H1 (cell line): ENCODE measurements around the gene PPP1R7. TPM values are rescaled to one million over a fixed set of nuclear protein-coding genes. Genes with fewer than 3 reads are reported as not detected.

Experiments used
- EZH2 ChIP-seq: fragments of 200-600 bp; sonication (generic); IDR thresholded peaks from 2 replicates; pipeline ENCODE4 v1.7.1; 2012; ENCODE audit warnings: low read depth, mild to moderate bottlenecking, moderate library complexity, low read length, inconsistent platforms; ENCODE audit not compliant: severe bottlenecking
- SIN3A ChIP-seq, 2 experiments: IDR thresholded peaks in 1 of 2; conservative IDR thresholded peaks in 1 of 2; 2 replicates each; pipeline ENCODE4 v1.6.1; 2011 to 2012; ENCODE audit warnings: low read length in 2 of 2, improper control_type of control experiment in 1 of 2, low read depth in 1 of 2, mild to moderate bottlenecking in 1 of 2
- polyA plus RNA-seq, 7 experiments: library from polyadenylated mRNA; depleted of rRNA in 3 of 7; stranded (reverse) in 5 of 7; unstranded in 2 of 7; fragments of >200 nt in 5 of 7; fragments of 200-250 nt in 2 of 7; gene quantifications; 1 replicate in 5 of 7; 2 replicates in 1 of 7; 4 replicates in 1 of 7; pipeline versions ENCODE4 v1.2.1 to v1.2.3, GENCODE V29; 2011 to 2013; ENCODE audit warnings: missing spikeins in 2 of 7, mixed read lengths in 2 of 7
- total RNA-seq: library from RNA; stranded (reverse); fragmentation: NEBNext Ultra II Directional; extraction: Animal tissue kit (Norgen Biotek cat#: 25700); gene quantifications from 2 replicates; pipeline ENCODE4 v1.2.1, GENCODE V29; 2021

The PPP1R7 gene
- total and polyA plus RNA-seq, 2 of the 8 experiments (the other 6 are each of a cell fraction or from before 2014, with no cell fraction given), result 22.2 to 64.0 TPM

- TF ChIP-seq EZH2 (no peak), SIN3A (conservative IDR thresholded peaks at IDR 0.05 in 1 of 2, IDR thresholded peaks at IDR 0.05 in 1 of 2; ENCODE audit: low read depth in 1 of 2, low read length in 2 of 2) (no peak)
Measured at GRCh38 chr2:241193271-241193670, 43.0 kb downstream of the PPP1R7 start (continued).
